DMS53 treated with DMSO at 0.1 percent for 48 hours (cell line): Measurements from ENCODE around the gene ERCC4.

ENCODE experiments used
- DNase-seq: peaks from one replicate; lab custom pipeline; 2025; ENCODE audit not compliant: unreplicated experiment; lab: John Stamatoyannopoulos, UW

ERCC4 gene

DNA sequence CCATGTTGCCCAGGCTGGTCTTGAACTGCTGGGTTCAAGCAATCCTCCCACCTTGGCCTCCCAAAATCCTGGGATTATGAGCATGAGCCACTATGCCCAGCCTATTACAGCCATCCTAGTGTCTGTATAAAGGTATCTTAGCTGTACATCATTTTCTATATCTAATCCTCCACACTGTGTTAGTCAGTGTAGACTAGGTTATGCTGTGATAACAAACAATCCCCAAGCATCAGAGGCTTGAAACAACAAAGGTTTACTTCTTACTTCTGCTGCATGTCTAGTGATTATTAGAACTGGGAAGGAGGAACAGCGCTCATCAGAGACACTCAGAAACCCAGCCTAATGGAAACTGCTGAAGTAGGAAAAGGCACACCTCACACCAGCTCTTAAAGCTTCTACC lies 68.1 kb downstream of the ERCC4 start:
- no peak for DNase-seq

DNA sequence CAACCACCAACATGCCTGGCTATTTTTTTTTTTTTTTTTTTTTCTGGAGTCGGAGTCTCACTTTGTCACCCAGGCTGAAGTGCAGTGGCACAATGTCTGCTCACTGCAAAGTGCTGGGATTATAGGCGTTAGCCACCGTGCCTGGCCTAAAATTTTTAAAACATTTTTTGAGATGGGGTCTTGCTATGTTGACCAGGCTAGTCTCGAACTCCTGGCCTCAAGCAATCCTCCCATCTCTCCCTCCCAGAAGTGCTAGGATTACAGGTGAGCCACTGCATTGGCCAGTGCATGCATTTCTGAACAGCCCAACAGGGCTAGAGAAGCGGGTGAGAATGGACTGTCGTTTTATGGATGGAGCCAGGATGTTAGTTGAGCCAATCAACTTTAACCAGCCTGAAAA lies 72.4 kb downstream of the ERCC4 start:
- DNase-seq, result no peak

DNA sequence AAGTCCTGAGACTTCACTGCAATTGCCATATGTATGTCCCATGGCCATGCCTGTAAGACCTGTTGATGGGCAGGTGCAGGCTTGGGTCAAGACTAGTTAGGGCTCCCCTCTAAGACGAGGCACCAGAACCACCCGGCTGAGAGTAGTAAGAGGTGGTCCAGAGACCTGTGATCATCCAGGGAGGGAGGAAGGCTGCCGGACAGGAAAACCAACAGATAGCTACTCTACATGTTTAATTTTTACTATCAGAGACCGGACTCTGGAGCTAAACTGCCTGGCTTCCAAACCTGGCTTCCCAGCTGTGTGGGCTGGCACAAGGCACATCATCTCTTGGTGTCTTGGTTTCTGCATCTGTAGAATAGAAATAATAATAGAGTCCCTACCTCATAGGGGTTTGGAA lies 73.0 kb downstream of the ERCC4 start:
- no peak for DNase-seq

DNA sequence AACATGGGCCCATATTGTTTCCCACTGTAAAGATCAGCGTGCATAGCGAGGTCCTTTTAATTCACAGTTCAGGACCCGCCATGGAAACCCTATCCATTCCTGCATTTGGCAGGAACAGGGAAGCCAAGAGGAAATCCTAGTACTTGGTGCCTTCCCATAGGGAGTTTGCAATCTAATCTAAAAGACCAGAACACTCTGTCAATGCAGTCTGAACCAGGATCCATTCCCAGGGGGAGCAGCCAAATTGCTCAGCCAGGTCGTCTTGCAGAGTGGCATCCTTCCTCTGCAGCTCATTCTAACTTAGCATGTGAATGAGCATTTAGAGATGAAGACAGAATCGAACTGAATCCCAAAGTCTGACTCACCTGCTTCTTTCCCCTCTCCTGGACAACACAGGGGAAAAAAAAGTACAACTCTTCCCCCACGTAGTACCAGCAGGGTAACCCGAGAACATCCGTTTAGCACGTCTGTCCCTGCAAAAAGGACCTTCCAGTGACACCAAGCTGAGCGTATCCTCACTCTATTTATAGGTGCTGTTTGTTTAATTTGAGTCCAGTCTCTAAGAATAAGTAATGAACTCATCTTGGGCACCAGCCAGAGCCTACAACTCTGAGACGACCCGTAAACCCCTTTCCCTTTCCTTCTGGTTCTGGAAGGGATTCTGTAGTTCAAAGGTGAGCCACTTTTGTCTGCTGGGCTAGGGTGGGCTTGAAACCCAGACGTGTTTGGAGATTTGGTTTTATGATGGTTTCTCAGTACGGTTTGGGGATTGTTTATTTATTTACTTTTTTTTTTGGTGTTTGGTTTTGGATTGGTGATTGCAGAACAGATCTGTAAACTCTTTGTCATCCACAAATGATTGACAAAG lies 74.5 kb downstream of the ERCC4 start:
- peak; percentile 64 for DNase-seq

DNA sequence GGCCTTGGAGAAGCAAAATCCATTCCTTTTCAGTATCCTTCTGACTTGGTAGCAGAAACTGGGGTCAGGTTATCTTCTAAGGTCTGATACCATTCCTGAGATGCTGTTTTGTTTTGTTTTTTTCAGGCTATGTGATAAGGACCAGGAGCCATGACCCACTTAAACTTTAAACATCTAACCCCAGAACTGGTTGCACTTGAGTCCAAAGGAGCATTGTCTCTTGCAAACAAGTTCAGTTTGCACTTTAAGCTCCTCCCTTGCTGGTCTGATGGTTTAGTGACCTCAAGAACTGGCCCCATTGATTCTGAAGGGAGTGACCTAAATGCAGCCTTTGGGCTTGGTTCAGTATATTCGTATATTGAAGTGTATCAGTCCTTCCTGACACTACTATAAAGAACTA lies 75.2 kb downstream of the ERCC4 start:
- DNase-seq, result no peak

DNA sequence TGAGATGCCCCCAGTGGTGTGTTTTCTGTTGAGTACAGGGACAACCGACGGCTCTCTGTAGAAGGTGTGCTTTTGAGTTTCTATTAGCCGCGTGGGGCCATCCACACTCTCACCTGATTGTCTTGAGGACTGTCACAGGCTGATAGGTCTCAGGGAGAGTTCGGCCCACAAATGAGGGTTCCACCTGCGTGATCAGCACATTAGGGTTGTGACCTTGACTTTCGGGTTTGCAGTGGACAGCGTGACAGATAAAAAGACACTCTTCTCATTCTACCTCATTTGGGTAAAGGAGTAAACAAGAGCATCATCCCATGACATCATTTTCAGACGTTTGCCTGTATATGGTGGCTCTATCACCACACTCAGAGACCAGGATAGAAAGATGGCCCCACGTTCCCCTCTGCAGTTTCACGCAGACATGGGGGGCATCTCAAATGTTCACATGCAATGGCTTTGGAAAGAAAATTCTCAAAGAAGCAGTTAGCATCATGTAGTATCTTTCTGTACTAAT lies 76.9 kb downstream of the ERCC4 start:
- DNase-seq, result no peak

DNA sequence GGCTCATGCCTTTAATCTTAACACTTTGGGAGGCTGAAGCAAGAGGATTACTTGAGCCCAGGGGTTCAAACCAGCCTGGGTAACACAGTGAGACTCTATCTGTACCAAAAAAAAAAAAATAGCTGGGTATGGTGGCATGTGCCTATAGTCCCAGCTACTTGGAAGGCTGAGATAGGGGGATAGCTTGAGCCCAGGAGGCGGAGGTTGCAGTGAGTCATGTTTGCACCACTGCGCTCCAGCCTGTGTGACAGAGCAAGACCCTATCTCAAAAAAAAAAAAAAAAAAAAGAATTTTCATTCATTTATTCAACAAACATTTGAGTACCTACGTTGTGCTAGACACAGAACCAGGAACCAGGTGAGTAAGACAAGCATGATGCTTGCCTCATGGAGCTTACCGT lies 77.6 kb downstream of the ERCC4 start:
- DNase-seq, result no peak

DNA sequence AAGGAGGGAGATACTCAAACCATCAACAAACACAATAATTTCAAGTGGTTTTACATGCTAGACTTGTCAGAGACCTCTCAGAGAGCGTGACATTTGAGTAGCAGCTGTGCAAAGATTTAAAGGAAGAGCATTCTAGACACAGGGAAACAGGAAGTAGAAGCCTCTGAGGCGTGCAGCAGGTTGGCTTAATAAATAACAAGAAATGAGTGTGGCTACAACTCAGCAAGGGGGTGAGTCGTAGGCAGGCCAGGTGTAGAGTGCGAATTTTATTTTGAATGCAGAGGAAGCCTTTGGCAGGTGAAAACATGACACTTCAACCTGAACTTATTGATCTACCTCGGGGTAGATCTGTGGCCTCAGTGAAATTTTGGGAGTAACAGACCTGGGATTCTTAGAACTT lies 78.0 kb downstream of the ERCC4 start:
- DNase-seq, result peak; percentile 98

DNA sequence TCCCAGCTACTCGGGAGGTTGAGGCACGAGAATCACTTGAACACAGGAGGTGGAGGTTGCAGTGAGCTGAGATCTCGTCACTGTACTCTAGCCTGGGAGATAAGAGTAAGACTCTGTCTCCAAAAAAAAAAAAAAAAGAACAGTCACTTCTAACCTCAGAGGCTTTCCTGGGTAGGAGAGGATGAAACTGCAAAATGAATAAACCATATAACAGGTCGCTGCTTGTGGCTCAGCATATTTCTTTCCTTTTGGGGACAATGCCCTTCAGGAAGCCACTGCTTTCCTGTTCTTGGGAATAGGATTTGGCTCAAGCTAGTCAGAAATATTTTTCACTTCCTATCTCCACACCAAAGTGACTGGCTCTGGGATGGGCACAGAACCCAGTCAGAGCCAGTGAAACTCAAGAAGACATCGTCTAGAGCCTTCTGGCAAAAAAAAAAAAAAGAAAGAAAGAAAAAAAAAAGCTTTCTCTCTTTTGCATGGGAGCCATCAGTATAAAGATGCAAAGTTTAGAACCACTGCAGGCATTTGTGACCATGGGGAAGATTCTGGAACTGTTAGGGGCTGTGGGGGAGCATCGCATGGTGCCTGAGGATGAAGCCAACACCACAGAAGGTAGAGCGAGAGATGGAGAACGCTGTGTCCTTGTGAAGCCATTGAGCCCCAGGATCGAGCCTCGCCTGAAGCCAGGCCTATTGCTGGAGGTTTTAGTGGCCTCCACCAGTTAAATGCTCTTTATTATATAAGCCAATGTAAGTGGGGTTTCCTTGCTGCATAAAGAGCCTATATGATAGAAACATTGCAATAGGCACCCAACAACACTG lies 79.3 kb downstream of the ERCC4 start:
- no peak for DNase-seq

DNA sequence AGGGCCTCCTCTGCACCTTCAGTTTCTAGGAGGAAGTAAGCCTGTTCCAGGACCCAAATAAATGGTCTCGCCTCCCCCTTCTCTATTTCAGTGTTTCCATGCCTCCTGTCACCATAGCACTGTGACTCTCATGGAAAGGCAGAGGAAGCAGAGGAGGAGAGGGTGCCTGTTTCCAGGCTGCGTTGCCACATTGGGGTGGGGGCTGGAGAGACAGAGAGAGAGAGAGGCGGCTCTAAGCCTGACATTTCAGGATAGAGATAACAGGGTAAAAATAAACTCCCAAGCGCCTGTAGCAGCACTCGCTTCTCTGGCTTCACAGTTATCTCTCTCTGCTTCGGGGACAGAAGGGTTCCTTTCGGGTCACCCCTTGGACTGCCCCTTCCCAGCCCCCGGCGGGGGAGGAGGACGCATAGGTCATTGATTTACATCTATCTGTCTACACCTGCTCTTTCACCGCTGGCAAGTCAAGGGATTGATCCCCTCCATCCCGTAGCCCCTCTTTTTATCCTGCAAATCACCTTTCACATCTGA lies 80.0 kb downstream of the ERCC4 start:
- DNase-seq, result no peak

DNA sequence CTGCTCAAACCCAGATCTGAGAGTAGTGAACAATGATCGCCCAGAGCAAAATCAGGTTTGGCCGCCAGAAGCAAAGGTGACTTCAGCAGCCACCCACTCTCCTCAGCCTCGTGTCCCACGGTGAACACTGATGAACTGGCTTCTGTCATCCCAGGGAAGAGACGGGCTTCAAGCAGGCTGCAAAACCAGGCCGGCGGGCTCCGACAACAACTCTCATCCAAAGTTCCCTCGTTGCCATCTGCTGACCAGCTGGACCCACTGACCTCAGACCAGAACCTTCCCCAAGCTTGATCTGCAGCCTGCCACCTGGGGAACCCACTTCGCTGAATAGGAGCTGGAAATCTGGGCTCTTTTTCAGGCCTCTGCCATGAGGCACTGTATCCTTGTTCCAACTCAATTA lies 81.6 kb downstream of the ERCC4 start:
- no peak for DNase-seq
